PC-9 (cell line): ENCODE measurements around the gene DCST2. TPM values are rescaled to one million over a fixed set of nuclear protein-coding genes. Genes with fewer than 3 reads are reported as not detected.

ENCODE experiments used
- BruUV-seq: library from RNA; stranded (reverse); fragments of 400-500 nt; replicated peaks from 2 replicates; lab custom pipeline; 2021; lab: Mats Ljungman, UMichigan
- CTCF ChIA-PET: fragments of 300-600 bp; sonication (Branson Sonifier 250); formaldehyde crosslinking; loops from one replicate; lab custom pipeline; 2022; ENCODE audit warnings: antibody characterized with exemption; lab: Charles Lee
- POLR2A ChIA-PET: fragments of 300-600 bp; sonication (Branson Sonifier 250); formaldehyde crosslinking; loops from one replicate; lab custom pipeline; 2022; ENCODE audit warnings: antibody characterized with exemption; ENCODE audit not compliant: unreplicated experiment; lab: Charles Lee
- DNase-seq, 2 experiments: peaks; one replicate each; pipeline versions ENCODE4 v3.0.0 to v3.0.0-alpha.2; 2015 to 2022; ENCODE audit warnings: mixed read lengths in 1 of 2
- H2AFZ ChIP-seq: fragments of 200-600 bp; sonication (generic); 2 replicates; pipeline ENCODE4 v1.8.1; 2017; ENCODE audit warnings: antibody characterized with exemption
- H3F3A ChIP-seq: fragments of 200-600 bp; sonication (generic); 2 replicates; pipeline ENCODE4 v1.8.1; 2017; ENCODE audit warnings: antibody characterized with exemption, mild to moderate bottlenecking, low read depth; ENCODE audit not compliant: insufficient read depth
- H3K27ac ChIP-seq: fragments of 200-600 bp; sonication (generic); 2 replicates; pipeline ENCODE4 v1.6.1; 2016; ENCODE audit warnings: mixed run types
- H3K27me3 ChIP-seq: fragments of 200-600 bp; sonication (generic); 2 replicates; pipeline ENCODE4 v1.6.1; 2016; ENCODE audit warnings: low read depth, mixed run types; ENCODE audit not compliant: insufficient read depth
- H3K36me3 ChIP-seq: fragments of 200-600 bp; sonication (generic); 2 replicates; pipeline ENCODE4 v1.6.1; 2016; ENCODE audit warnings: low read depth, mixed run types
- H3K4me1 ChIP-seq: fragments of 200-600 bp; sonication (generic); replicated peaks from 2 replicates; pipeline ENCODE4 v1.6.1; 2016; ENCODE audit warnings: mixed run types; ENCODE audit not compliant: insufficient read depth
- H3K4me2 ChIP-seq: fragments of 200-600 bp; sonication (generic); 2 replicates; pipeline ENCODE4 v1.6.1; 2017; ENCODE audit warnings: mixed run types
- H3K4me3 ChIP-seq: fragments of 200-600 bp; sonication (generic); 2 replicates; pipeline ENCODE4 v1.6.1; 2016; ENCODE audit warnings: mixed run types
- H3K79me2 ChIP-seq: fragments of 200-600 bp; sonication (generic); 2 replicates; pipeline ENCODE4 v1.6.1; 2017; ENCODE audit warnings: low read depth, mixed run types
- H3K9me2 ChIP-seq: fragments of 200-600 bp; sonication (generic); 2 replicates; pipeline ENCODE4 v1.8.1; 2017; ENCODE audit warnings: mild to moderate bottlenecking; ENCODE audit not compliant: insufficient read depth
- H3K9me3 ChIP-seq: fragments of 200-600 bp; sonication (generic); 2 replicates; pipeline ENCODE4 v1.8.1; 2016; ENCODE audit warnings: low read depth; ENCODE audit not compliant: insufficient read depth
- H4K20me1 ChIP-seq: fragments of 200-600 bp; sonication (generic); 2 replicates; pipeline ENCODE4 v1.8.1; 2017; ENCODE audit not compliant: insufficient read depth
- CTCF ChIP-seq: fragments of 200-600 bp; sonication (generic); conservative IDR thresholded peaks from 2 replicates; pipeline ENCODE4 v1.6.1; 2017; ENCODE audit warnings: mixed run types, antibody characterized with exemption, mild to moderate bottlenecking, moderate library complexity
- EZH2 ChIP-seq: fragments of 200-600 bp; sonication (generic); IDR thresholded peaks from 2 replicates; pipeline ENCODE4 v1.8.0; 2017; ENCODE audit warnings: antibody characterized with exemption, low read depth
- intact Hi-C: fragments of 100-400 bp; cut with micrococcal nuclease; formaldehyde crosslinking; loops from one replicate; pipeline ENCODE4 v1.10.0; 2022; ENCODE audit not compliant: unreplicated experiment
- total RNA-seq: library from RNA; stranded (reverse); gene quantifications from 2 replicates; pipeline ENCODE4 v1.2.3, GENCODE V29; 2021

Gene DCST2
- total RNA-seq, 1 experiment from 2014 or later = 4.4 TPM

- Histone ChIP-seq H3F3A (peaks cover 27% of the 10 kb centered on the region; the same call in 1 of the 2 replicates), H3K36me3 (no peaks in the 10 kb centered on the region), H3K4me1 (peaks cover 47% of the 10 kb centered on the region), H3K27ac (no peak overlapping the region), H2AFZ (no peak overlapping the region), H4K20me1 (no peaks in the 10 kb centered on the region), H3K4me2 (no peak overlapping the region), H3K9me3 (no peaks in the 10 kb centered on the region), H3K79me2 (no peaks in the 10 kb centered on the region), H3K4me3 (no peak overlapping the region), H3K27me3 (no peaks in the 10 kb centered on the region), H3K9me2 (no peaks in the 10 kb centered on the region)
- BruUV-seq = no TSS peak
- TF ChIP-seq EZH2 = no peak
- no peak for TF ChIP-seq CTCF
- ChIA-PET POLR2A (no interaction called here), CTCF (interaction anchor here (1.3 kb wide), 1 partner anchor 21 kb away, joined by 3 read pairs; no protein-coding TSS in a partner anchor)
- intact Hi-C loops = no loop called here
- DNase-seq = no peak
These were observed 9.3 kb downstream of the DCST2 start for GRCh38 chr1:155024315-155024714.

- H3K4me3 ChIP-seq = no peak overlapping the region
- CTCF ChIA-PET = interaction anchor here (0.9 kb wide), 1 partner anchor 27 kb away, joined by 4 read pairs; no protein-coding TSS in a partner anchor
- H3K27ac ChIP-seq = no peak overlapping the region
- H2AFZ ChIP-seq = no peak overlapping the region
- POLR2A ChIA-PET = interaction anchor here (0.5 kb wide), 1 partner anchor 120 kb away, joined by 3 read pairs; no protein-coding TSS in a partner anchor
- DNase-seq = no peak
- H3K9me2 ChIP-seq = no peaks in the 10 kb centered on the region
- H3K36me3 ChIP-seq = no peaks in the 10 kb centered on the region
- H3K9me3 ChIP-seq = no peaks in the 10 kb centered on the region
- no peak overlapping the region for H3K4me2 ChIP-seq
- H4K20me1 ChIP-seq = no peaks in the 10 kb centered on the region
- H3K79me2 ChIP-seq = no peaks in the 10 kb centered on the region
- TF ChIP-seq CTCF (no peak), EZH2 (no peak)
- BruUV-seq = no TSS peak
- intact Hi-C loops = loop anchor here (2.0 kb wide), 1 partner anchor 15 kb away; no protein-coding TSS in a partner anchor
- peaks cover 54% of the 10 kb centered on the region for H3K4me1 ChIP-seq
- no peaks in the 10 kb centered on the region for H3K27me3 ChIP-seq
- peaks cover 23% of the 10 kb centered on the region; the same call in 1 of the 2 replicates for H3F3A ChIP-seq
These were observed 10.0 kb downstream of the DCST2 start for GRCh38 chr1:155023627-155024026.

GRCh38 chr1:155022927-155023236 lies 10.7 kb downstream of the DCST2 start:
- no peak overlapping the region for H3K27ac ChIP-seq
- CTCF ChIA-PET = interaction anchor here (0.9 to 1.6 kb wide), 3 partner anchors 16 to 28 kb away, joined by 3 to 8 read pairs (median 4); no protein-coding TSS in a partner anchor
- H3K36me3 ChIP-seq = no peaks in the 10 kb centered on the region
- H4K20me1 ChIP-seq = no peaks in the 10 kb centered on the region
- H3K4me3 ChIP-seq = no peak overlapping the region
- no TSS peak for BruUV-seq
- H3K9me3 ChIP-seq = no peaks in the 10 kb centered on the region
- peaks cover 62% of the 10 kb centered on the region for H3K4me1 ChIP-seq
- peaks cover 20% of the 10 kb centered on the region; the same call in 1 of the 2 replicates for H3F3A ChIP-seq
- H3K27me3 ChIP-seq = no peaks in the 10 kb centered on the region
- POLR2A ChIA-PET = interaction anchor here (0.6 to 0.7 kb wide), 2 partner anchors 15 to 21 kb away, joined by 3 read pairs; no protein-coding TSS in a partner anchor
- no peak overlapping the region for H2AFZ ChIP-seq
- peak overlapping the region; percentile 15; the same call in 1 of the 2 replicates for H3K4me2 ChIP-seq
- peak in 1 of 2 experiments; percentile 55 for DNase-seq
- TF ChIP-seq EZH2 (no peak), CTCF (no peak)
- H3K79me2 ChIP-seq = no peaks in the 10 kb centered on the region
- no peaks in the 10 kb centered on the region for H3K9me2 ChIP-seq
- intact Hi-C loops = loop anchor here (2.0 kb wide), 1 partner anchor 16 kb away; no protein-coding TSS in a partner anchor
